Measurements from ENCODE around the gene PLET1.

PLET1 gene

GRCh38 chr11:112302226-112302868, 41.7 kb upstream of the PLET1 start:
- H3K27me3 ChIP-seq (ENCODE audit: insufficient read depth, low read length, poor library complexity), result no peaks in the 10 kb centered on the region
- H3K36me3 ChIP-seq (ENCODE audit: insufficient read depth, low read length), result no peaks in the 10 kb centered on the region
- no peak overlapping the region for H3K4me3 ChIP-seq (ENCODE audit: low read depth in 1 of 2, low read length in 2 of 2)
- no peaks in the 10 kb centered on the region for H3K79me2 ChIP-seq (ENCODE audit: insufficient read depth, low read length)
- DNase-seq (no peak), ATAC-seq (ENCODE audit: insufficient read depth, low read depth) (no peak)
- no peaks in the 10 kb centered on the region for H3K9me3 ChIP-seq (ENCODE audit: insufficient read depth, low read length, severe bottlenecking)
- peaks cover 15% of the 10 kb centered on the region for H3K4me1 ChIP-seq (ENCODE audit: insufficient read depth, low read length)
- no peaks in the 10 kb centered on the region for H4K20me1 ChIP-seq (ENCODE audit: insufficient read depth, low read length)
- no peak overlapping the region for H3K4me2 ChIP-seq (ENCODE audit: insufficient read depth, low read length)
- H3K27ac ChIP-seq (ENCODE audit: low read length), result 0 out of 2 replicates have a peak overlapping the region, but pooled peaks have one; percentile 15
- peak overlapping the region; percentile 23; the same call in 1 of the 2 replicates for H2AFZ ChIP-seq (ENCODE audit: low read depth, low read length)
- TF ChIP-seq, protein P1, sequence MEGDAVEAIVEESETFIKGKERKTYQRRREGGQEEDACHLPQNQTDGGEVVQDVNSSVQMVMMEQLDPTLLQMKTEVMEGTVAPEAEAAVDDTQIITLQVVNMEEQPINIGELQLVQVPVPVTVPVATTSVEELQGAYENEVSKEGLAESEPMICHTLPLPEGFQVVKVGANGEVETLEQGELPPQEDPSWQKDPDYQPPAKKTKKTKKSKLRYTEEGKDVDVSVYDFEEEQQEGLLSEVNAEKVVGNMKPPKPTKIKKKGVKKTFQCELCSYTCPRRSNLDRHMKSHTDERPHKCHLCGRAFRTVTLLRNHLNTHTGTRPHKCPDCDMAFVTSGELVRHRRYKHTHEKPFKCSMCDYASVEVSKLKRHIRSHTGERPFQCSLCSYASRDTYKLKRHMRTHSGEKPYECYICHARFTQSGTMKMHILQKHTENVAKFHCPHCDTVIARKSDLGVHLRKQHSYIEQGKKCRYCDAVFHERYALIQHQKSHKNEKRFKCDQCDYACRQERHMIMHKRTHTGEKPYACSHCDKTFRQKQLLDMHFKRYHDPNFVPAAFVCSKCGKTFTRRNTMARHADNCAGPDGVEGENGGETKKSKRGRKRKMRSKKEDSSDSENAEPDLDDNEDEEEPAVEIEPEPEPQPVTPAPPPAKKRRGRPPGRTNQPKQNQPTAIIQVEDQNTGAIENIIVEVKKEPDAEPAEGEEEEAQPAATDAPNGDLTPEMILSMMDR (IDR thresholded peaks at IDR 0.05; ENCODE audit: borderline replicate concordance, extremely low read depth, low read length, poor library complexity, severe bottlenecking), result no peak
- no peak for TF ChIP-seq EZH2 (IDR thresholded peaks at IDR 0.05; ENCODE audit: borderline replicate concordance, low read depth, low read length, severe bottlenecking)
- no peak overlapping the region for H3K9ac ChIP-seq (ENCODE audit: low read depth, low read length)

- Histone ChIP-seq H3K9ac (ENCODE audit: low read depth, low read length) (no peak overlapping the region), H3K4me1 (ENCODE audit: insufficient read depth, low read length) (peaks cover 30% of the 10 kb centered on the region), H3K36me3 (ENCODE audit: insufficient read depth, low read length) (no peaks in the 10 kb centered on the region), H3K4me2 (ENCODE audit: insufficient read depth, low read length) (no peak overlapping the region), H2AFZ (ENCODE audit: low read depth, low read length) (no peak overlapping the region), H3K9me3 (ENCODE audit: insufficient read depth, low read length, severe bottlenecking) (no peaks in the 10 kb centered on the region), H3K4me3 (ENCODE audit: low read depth in 1 of 2, low read length in 2 of 2) (no peak overlapping the region), H3K79me2 (ENCODE audit: insufficient read depth, low read length) (no peaks in the 10 kb centered on the region), H3K27ac (ENCODE audit: low read length) (no peak overlapping the region), H4K20me1 (ENCODE audit: insufficient read depth, low read length) (no peaks in the 10 kb centered on the region), H3K27me3 (ENCODE audit: insufficient read depth, low read length, poor library complexity) (no peaks in the 10 kb centered on the region)
- DNase-seq (no peak), ATAC-seq (ENCODE audit: insufficient read depth, low read depth) (no peak)
- TF ChIP-seq, protein P1 (IDR thresholded peaks at IDR 0.05; ENCODE audit: borderline replicate concordance, extremely low read depth, low read length, poor library complexity, severe bottlenecking), result no peak
- TF ChIP-seq EZH2 (IDR thresholded peaks at IDR 0.05; ENCODE audit: borderline replicate concordance, low read depth, low read length, severe bottlenecking), result no peak
Observed at GRCh38 chr11:112300094-112300786, 39.6 kb upstream of the PLET1 start.

GRCh38 chr11:112298535-112298934, 37.9 kb upstream of the PLET1 start:
- TF ChIP-seq EZH2 (IDR thresholded peaks at IDR 0.05; ENCODE audit: borderline replicate concordance, low read depth, low read length, severe bottlenecking), result no peak
- TF ChIP-seq, protein P1 (IDR thresholded peaks at IDR 0.05; ENCODE audit: borderline replicate concordance, extremely low read depth, low read length, poor library complexity, severe bottlenecking), result no peak
- no peak overlapping the region for H3K4me3 ChIP-seq (ENCODE audit: low read depth in 1 of 2, low read length in 2 of 2)
- H3K9me3 ChIP-seq (ENCODE audit: insufficient read depth, low read length, severe bottlenecking), result no peaks in the 10 kb centered on the region
- no peaks in the 10 kb centered on the region for H3K36me3 ChIP-seq (ENCODE audit: insufficient read depth, low read length)
- no peak overlapping the region for H3K27ac ChIP-seq (ENCODE audit: low read length)
- no peaks in the 10 kb centered on the region for H3K27me3 ChIP-seq (ENCODE audit: insufficient read depth, low read length, poor library complexity)
- no peak overlapping the region for H3K9ac ChIP-seq (ENCODE audit: low read depth, low read length)
- DNase-seq (no peak), ATAC-seq (ENCODE audit: insufficient read depth, low read depth) (no peak)
- no peaks in the 10 kb centered on the region for H4K20me1 ChIP-seq (ENCODE audit: insufficient read depth, low read length)
- no peak overlapping the region for H3K4me2 ChIP-seq (ENCODE audit: insufficient read depth, low read length)
- no peak overlapping the region for H2AFZ ChIP-seq (ENCODE audit: low read depth, low read length)
- peaks cover 30% of the 10 kb centered on the region for H3K4me1 ChIP-seq (ENCODE audit: insufficient read depth, low read length)
- H3K79me2 ChIP-seq (ENCODE audit: insufficient read depth, low read length), result no peaks in the 10 kb centered on the region

Measured in DND-41 (cell line).